Left colon (tissue), 2 donors: ENCODE data around the gene HK1. TPM values are rescaled to one million over a fixed set of nuclear protein-coding genes. Genes with fewer than 3 reads are reported as not detected.
"Not testable (repeated sequence)": the region's sequence is repeated elsewhere in the genome, so short reads cannot be mapped to it uniquely, and the experiment has no call there.

Source experiments
- ATAC-seq: fragments of 200-7000 bp; cut with Tn5 transposase; one replicate; pipeline ENCODE4 v1.9.1; 2020; ENCODE audit warnings: mild to moderate bottlenecking, moderate library complexity
- DNase-seq, 2 donors: peaks; one replicate each; pipeline ENCODE4 v3.0.0-alpha.2; 2020
- intact Hi-C, 2 donors: fragments of 100-400 bp; cut with DNase I in 1 of 2; cut with micrococcal nuclease in 1 of 2; formaldehyde crosslinking; loops; one replicate each; pipeline versions ENCODE4 v1.11.2 to v1.14.0; 2022; cut with DNase I, micrococcal nuclease
- total RNA-seq, 2 donors: library from RNA; stranded (reverse); fragmentation: NEBNext Ultra II Directional; extraction: Animal tissue kit (Norgen Biotek cat#: 25700); gene quantifications; one replicate each; pipeline ENCODE4 v1.2.1, GENCODE V29; 2021
- donor health status: DM: no; HTN: no; CAD: no.
- donor health status: DM: yes; HTN: yes; CAD: no.

Gene HK1
- total RNA-seq, 2 donors from 2014 or later, result 64.1 to 90.4 TPM

- no peak for DNase-seq
- no peak for ATAC-seq
- intact Hi-C loops, result no loop called here
Observed at GRCh38 chr10:69287181-69287580, 8.9 kb downstream of the HK1 start.

GRCh38 chr10:69290993-69291392 lies 12.7 kb downstream of the HK1 start:
- ATAC-seq (no peak), DNase-seq (no peak)
- intact Hi-C loops, result no loop called here

DNA sequence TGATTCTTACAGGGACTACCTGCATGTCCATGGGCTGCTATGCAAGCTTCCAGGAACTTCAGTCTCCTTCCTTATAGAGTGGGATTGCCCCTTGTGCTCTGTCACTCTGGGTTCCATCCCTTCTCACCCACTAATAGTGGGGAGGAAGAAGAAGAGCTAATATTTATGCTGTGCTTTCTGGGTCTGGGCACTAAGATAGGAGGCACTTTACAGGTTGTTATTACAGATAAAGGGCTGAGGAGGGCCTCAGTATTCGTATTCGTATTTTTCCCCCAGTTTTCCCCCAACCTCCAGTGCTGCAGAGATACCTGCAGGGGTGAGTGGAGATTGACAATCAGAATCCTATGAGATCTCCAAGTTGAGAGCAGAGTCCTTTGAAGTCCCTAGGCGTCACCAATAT lies 14.2 kb downstream of the HK1 start:
- intact Hi-C loops, result no loop called here
- no peak for DNase-seq
- no peak for ATAC-seq

DNA sequence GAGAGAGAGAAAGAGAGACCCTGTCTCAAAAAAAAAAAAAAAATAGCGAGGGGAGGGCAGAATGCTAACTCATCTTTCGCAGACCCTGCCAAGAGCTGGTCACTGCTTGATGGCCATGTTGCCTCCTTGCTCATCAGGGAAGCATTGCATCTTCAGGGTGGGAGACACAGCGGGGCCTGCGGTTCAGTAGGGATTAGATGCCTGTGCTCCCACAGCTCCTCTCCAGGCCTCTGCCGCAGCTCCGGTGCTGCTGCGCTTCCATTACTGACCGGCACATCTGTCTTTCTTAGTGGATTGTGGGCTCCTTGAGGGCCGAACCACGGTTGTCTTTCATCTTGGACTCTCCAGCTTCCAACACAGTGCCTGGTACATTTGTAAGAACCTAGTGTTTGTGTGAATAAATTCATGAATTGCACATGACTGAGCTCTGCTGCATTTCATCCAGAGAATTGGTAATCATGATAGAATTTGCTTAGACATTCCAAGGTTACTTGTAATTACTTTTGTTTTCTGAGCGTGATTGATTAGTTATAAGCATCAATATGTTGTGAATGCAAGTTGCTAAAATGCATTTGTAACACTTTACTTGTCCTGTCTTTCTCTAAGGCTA lies 16.8 kb downstream of the HK1 start:
- intact Hi-C loops, result no loop called here
- ATAC-seq, result no peak

GRCh38 chr10:69303632-69304051 lies 25.3 kb downstream of the HK1 start:
- intact Hi-C loops, result no loop called here
- DNase-seq (no peak), ATAC-seq (no peak)

More for the DNA sequence above, 16.8 kb downstream of the HK1 start:
- DNase-seq, result no peak

GRCh38 chr10:69306421-69306820 lies 28.1 kb downstream of the HK1 start:
- intact Hi-C loops, result no loop called here
- DNase-seq (no peak), ATAC-seq (no peak)

DNA sequence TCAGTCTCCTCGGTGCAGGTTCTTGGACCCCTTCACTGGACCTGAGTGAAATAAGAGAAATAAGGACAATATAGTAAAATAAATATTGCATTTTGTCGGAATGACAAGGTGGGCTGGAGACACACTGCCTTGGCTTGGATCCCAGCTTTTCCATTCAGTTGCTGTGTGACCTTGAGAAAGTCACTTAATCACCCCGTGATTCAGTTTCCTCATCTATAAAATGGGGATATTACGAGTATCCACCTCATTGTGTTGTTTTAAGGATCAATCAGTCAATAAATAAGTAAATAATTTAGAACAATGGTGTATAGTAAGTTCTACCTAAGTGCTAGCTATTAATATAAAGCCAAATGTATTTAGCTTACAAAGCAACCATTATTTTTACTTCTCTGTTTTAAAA lies 29.1 kb downstream of the HK1 start:
- DNase-seq (no peak), ATAC-seq (no peak)
- intact Hi-C loops, result no loop called here

DNA sequence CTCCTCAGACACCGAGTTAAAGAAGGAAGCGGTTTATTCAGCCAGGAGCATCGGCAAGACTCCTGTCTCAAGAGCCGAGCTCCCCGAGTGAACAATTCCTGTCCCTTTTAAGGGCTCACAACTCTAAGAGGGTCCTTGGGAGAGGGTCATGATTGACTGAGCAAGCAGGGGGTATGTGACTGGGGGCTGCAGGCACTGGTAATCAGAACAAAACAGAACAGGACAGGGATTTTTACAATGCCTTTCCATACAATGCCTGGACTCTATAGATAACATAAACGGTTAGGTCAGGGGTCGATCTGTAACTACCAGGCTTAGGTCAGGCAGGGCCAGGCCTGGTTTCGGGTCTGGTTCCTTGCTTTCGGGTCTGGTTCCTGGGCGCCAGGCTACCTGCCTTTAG lies 30.0 kb downstream of the HK1 start:
- ATAC-seq, DNase-seq, intact Hi-C loops: not testable (repeated sequence)

DNA sequence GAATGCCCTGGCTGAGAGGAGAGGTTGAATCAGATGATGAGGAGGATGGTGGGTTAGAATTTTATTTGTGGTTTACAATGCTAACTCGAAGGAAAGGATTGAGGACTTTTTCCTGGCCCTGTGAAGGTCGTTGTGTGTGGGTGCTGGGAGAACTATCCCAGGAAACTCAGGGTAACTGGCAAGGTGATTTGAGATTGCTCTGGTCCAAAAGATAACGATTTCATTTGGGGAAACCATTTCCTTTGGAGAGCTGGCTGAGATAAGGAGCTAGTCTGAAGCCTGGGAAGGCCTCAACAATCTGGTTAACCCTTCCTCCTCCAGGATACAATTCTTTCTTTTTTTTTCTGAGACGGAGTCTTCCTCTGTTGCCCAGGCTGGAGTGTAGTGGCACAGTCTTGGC lies 33.0 kb downstream of the HK1 start:
- intact Hi-C loops, result no loop called here
- ATAC-seq (no peak), DNase-seq (no peak)

- no peak for ATAC-seq
- DNase-seq, result no peak
- intact Hi-C loops, result no loop called here
Observed at GRCh38 chr10:69312528-69312927, 34.2 kb downstream of the HK1 start.

DNA sequence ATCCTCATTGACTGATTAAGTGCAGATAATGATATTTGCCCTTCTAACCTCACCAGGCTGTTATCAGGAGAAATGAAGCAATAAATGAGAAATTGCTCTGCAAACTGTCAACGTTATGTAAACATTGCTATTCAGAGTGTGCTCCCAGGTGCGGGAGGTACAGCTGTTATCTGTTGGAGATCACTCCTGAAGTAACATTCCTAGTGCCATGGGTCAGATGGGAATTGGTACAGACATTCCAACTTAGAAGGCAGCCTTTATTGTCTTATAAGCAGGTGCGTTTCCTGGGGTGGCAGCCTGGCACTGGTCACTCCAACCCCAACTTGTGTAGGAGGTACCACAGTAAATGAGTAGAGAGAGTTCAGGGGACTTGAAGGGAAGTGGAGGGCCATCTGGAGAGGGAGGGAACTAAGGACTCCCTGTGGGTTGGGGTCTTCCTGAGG lies 36.8 kb downstream of the HK1 start:
- ATAC-seq, result no peak
- intact Hi-C loops, result no loop called here
- no peak for DNase-seq

- intact Hi-C loops, result no loop called here
- DNase-seq (no peak), ATAC-seq (no peak)
Observed at GRCh38 chr10:69315610-69316312, 37.5 kb downstream of the HK1 start.

- intact Hi-C loops, result no loop called here
- ATAC-seq, result no peak
- no peak for DNase-seq
Observed at GRCh38 chr10:69316313-69317059, 38.2 kb downstream of the HK1 start.

DNA sequence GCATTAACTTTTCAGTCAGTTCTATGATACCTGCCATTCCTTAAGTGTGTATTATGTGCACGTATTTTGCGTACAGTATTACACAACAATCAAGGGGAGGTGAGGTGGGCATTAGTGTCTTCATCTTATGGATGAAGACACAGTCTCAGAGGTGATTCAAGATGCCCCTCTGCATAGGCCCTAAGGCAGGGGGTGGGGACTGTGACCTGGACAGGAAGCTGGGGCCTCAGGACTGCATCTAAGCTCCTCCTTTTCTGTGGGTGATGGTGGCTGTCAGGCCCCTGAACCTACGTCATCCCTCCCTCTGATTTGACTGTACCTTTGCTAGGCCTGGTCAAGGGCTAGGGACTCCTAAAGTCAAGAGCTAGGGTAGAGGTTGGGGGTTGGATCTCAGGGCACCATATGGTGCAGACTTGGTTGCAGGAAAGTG lies 38.9 kb downstream of the HK1 start:
- ATAC-seq (no peak), DNase-seq (no peak)
- intact Hi-C loops, result no loop called here

DNA sequence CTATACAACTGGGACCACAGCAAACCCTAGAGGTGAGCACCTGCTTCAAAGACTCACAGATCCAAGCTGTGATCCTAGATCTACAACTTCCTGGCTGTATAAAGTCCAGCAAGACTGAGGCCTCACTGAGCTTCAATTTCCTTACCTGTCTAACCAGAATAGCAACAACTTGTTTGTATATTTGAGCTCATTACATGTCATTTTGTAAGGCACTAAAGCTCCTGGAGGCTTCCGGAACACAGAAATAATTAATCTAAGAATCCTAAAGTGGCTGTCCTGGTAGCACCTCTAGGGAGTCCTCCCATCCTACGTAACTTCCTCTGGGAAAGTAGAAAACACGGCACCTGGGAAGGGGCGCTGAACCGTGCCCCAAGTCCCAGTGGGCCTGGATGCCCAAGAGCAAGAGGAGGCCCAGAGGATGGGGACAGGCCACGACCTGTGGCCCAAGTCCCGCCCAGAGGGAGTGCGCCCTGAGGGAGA lies 39.4 kb downstream of the HK1 start:
- DNase-seq (peak in 1 of 2 donors; percentile 71), ATAC-seq (peak; percentile 56)
- intact Hi-C loops, result no loop called here

DNA sequence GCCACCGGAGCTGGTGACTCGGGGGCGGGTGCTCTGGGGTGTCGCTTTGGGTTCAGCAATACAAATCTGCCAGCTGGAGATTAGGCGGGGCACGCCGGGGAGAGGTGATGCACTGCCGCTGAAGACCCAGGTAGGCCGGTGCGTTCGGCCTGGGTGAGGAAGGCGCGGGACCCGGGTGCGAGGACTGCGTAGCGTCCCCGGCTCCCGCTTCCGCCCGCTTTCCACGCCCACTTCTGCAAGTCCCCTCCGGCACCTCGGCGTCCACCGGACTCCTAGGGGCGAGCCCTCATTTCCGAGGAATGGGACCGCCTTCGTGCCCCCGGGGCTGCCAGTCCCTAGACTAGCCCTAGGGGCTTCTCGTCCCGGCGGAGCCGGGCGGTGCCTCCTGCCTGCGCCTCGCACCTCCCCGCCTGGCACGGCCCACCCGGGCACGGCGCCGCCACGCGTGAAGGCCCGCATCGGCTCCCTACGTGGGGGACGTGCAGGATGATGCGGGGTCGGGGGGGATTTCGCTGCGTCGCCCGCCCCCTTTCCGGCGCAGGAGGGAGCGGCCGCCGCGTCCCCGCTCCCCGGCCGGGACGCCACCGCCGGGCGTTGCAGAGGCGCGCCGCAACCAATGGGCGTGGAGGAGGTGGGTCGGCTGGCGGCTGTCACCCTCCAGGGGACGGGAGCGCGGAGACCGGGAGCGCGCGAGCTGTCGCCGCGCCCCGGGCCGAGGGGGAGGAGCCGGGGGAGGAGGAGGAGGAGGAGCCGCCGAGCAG lies 40.0 kb downstream of the HK1 start:
- peak; percentile 93 for DNase-seq
- intact Hi-C loops, result no loop called here
- ATAC-seq, result peak; percentile 87

- DNase-seq (peak; percentile 85 to 87), ATAC-seq (peak; percentile 56)
- intact Hi-C loops, result no loop called here
Observed at GRCh38 chr10:69318867-69319727, 40.8 kb downstream of the HK1 start.

- intact Hi-C loops, result loop anchor here in 1 of 2 donors (10.0 kb wide), 1 partner anchor 65 kb away; no protein-coding TSS in a partner anchor
- ATAC-seq, result no peak
- no peak for DNase-seq
Observed at GRCh38 chr10:69319841-69320316, 41.6 kb downstream of the HK1 start.
